GM18507 (cell line): ENCODE results near the gene STRN.
"Not testable (repeated sequence)": the region's sequence is repeated elsewhere in the genome, so short reads cannot be mapped to it uniquely, and the experiment has no call there.

Source experiments
- DNase-seq: peaks from one replicate; pipeline ENCODE4 v3.0.0; 2011; ENCODE audit warnings: low read depth; ENCODE audit not compliant: insufficient read length; ENCODE audit errors: extremely low spot score
- FAIRE-seq: peaks from 2 replicates; lab custom pipeline; 2011; peaks lifted over from hg19 to GRCh38; lab: Jason Lieb, UNC

The STRN gene

DNA sequence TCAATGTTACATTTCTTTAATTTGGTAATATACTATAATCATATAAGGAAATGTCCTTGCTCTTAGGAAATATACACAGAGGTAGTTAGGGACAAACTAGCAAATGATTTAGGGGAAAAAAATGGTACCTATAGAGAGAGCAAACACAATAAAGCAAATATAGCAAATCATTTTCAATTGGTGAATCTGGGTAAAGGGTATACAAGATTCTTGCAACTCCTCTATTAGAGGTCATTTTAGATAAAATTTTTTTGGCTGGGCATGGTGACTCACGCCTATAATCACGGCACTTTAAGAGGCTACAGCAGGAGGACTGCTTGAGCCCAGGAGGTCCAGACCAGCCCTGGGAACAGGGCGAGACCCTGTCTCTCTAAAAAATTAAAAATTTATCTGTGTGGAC, 44.4 kb downstream of the STRN start:
- DNase-seq, result no peak
- FAIRE-seq, result no peak

DNA sequence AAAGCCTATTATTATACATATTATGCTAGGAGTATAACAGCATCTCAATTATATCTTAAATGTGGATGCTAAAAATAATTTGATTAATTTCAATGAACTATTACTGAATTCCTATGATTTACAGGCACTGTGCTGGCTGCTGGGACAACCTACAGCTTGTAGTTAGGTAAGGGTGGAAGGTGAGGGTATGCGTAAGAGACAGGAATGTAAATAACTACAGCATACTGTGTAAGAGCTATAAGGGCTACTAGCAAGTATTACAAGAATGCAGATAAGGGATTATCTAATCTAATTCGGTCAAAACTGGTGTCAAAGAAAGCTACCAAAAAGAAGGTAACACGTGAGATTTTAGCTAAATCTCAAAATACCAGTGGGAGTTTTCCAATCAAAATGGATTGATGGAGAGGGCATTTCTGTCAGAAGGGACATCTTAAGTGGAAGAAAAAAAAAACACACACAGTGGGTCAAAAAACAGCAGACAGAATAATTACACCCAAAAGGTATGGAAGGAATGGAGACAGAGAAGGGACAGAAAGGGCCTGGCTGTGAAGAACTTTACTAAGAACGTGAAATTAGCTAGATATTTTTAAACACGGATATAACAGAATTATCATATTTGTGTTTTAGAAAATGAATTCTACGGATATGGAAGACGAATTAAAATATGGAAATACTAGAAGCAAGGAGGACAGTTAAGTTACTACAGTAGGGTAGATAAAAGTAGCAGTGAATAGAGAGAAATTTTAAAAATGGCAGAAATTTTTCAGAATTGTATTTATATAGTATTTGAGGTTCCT, 47.1 kb downstream of the STRN start:
- FAIRE-seq, result no peak
- DNase-seq, result no peak

DNA sequence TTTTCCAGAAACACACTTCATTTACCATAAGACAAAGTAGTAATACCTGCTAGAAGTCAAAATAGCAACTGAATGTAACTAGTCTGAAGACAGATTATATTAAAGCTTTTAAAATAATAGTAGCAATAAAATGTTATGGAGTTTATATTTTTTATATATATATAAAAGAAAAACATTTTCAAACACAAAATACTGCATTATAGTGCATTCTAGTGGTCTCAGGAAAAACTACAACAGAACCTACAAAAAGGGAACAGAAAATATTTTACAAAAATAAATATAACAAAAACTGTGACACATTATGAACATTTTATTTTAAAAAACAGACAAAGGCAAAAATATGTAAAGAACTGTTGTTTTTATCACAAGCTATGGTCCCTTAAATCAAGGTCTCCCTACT, 48.0 kb downstream of the STRN start:
- FAIRE-seq, result no peak
- no peak for DNase-seq

DNA sequence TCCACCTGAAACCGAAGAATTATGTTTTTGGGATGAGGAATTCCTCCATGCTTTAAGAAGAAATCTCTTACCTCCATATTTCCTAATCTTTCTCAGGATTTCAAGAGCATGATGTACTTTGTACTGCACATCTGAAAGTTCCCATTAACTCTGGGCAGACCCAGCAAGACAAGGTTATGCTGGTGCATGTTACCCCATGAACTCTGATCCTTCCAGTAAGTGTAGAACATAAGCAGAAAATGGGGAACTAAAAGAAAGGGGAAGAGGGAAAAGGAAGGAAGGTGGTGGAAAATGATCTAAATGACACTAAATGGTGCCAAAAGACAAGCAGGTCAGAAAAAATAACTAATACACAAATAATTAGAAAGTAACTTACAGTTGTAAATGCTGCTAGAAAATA, 50.7 kb downstream of the STRN start:
- FAIRE-seq, result no peak
- no peak for DNase-seq

DNA sequence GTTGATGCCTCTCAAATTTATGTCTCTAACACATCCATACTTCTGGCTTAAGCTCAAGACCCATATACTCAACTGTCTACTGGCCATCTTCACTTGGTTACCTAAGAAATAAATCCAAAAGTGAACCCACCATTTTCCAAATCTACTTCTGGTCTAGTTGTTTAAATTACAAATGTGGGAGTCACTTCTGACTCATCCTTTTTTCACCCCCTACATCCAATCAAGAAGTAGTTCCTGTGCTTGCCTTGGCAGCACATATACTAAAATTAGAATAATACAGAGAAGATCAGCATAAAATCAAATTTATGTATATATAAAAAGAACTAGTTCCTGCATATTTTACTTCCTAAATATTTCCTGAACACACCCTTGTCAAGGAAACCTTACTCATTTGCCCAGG, 53.6 kb downstream of the STRN start:
- no peak for DNase-seq
- no peak for FAIRE-seq

DNA sequence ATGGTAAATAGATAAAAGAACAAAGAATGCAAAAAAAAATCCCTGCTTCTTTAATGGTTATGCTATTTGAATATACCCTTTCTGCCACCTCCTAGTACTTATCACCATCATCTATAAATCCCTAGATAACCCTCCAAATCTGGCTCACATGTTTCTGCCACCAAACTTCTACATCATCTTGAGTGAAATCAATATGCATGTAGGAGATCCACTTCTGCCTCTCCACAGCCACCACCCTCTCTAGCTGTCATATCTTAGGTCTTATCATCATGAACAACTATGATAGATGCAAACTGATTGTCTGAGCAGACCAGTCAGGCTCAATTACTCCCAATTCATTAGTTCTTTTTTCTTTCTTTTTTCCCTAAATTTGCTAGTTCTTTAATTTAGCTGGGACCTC, 55.3 kb downstream of the STRN start:
- FAIRE-seq (no peak), DNase-seq (no peak)

DNA sequence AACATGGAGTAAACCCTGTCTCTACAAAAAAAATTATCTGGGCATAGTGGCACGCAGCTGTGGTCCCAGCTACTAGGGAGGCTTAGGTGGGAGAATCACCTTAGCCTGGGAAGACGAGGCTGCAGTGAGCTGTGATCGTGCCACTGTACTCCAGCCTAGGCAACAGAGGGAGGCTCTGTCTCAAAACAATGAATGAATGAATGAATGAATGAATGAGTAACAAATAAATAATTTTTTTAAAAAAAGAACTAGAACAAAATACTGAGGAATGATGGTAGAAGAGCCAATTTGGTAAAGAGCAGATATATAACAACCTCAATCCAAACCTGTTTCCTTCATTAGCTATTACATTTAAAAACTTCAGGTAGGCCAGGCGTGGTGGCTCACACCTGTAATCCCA, 60.1 kb downstream of the STRN start:
- no peak for DNase-seq
- FAIRE-seq, result no peak

DNA sequence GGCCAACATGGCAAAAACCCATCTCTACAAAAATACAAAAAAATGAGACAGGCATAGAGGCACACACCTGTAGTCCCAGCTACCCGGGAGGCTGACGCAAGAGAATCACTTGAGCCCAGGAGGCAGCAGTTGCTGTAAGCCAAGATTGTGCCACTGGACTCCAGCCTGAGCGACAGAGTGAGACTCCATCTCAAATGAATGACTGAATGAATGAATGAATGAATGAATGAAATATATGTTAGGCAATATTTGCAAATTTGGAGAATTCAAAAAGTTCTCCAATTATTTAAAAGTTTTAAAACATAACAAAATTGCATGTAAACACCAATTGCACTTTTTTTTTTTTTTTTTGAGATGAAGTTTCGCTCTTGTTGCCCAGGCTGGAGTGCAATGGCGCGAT, 61.7 kb downstream of the STRN start:
- FAIRE-seq, result no peak

DNA sequence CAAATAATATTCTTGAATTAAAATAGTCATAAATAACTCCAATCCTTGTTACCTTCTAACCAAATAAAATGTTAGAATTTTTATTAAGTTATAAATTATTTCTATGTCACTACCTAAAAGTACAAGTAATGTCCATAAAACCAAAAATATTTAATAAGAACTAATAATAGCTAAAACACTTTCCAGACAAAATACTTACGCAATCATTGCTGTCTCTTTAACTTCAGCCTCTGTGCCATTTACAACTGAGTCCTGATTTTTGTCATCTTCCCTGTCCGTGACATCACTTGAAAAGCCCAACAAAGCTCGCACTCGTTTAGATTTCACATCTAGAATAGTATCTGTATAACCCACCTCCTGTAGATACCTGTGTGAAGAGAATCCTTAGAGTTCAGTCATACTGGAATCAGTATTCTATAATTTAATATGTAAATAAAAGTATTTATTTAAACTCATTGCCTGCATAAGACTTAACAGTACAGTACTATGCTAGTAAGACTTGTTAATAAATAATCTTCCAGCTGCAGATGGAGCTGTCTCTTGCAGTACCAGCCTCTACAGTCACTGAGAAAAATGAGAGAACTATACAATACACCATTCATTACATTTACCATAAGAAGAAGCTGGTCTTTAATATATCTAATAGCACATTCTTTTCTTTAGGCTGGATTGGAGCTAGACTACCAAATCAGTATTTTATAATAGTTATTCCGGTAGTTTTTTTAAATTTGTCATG, 63.8 kb downstream of the STRN start:
- DNase-seq, result no peak
- no peak for FAIRE-seq

More for the DNA sequence above, 61.7 kb downstream of the STRN start:
- DNase-seq, result no peak

DNA sequence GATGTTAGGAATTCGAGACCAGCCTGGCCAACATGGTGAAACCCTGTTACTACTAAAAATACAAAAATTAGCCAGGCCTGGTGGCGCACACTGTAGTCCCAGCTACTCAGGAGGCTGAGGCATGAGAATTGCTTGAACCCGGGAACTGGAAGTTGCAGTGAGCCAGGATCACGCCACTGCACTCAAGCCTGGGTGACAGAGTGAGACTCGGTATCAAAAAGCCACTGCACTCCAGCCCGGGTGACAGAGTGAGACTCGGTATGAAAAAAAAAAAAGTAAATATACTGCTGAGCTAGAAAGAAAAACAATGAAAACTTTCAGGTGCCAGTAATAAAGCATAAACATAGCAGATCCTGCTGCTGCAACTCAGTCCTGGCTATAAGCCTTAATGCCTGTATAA, 73.5 kb downstream of the STRN start:
- no peak for FAIRE-seq
- no peak for DNase-seq

DNA sequence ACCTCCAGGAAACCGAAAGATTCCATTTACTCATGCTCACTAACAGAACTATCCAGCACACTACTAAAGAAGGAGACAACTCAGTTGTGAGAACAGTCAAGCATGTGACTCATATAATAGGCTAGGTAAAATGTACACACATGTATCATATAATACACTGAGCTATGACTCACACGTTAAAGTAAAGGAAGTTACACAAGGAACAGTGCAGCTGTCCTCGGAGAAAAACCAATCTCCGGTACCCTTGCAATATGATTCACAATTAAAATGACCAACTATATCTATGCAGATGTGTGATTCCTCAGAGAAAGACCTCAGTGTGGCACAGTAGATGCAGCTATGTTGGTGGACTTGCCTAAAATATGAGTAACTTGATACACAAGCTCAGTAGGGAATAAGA, 76.5 kb downstream of the STRN start:
- no peak for FAIRE-seq
- DNase-seq, result no peak

DNA sequence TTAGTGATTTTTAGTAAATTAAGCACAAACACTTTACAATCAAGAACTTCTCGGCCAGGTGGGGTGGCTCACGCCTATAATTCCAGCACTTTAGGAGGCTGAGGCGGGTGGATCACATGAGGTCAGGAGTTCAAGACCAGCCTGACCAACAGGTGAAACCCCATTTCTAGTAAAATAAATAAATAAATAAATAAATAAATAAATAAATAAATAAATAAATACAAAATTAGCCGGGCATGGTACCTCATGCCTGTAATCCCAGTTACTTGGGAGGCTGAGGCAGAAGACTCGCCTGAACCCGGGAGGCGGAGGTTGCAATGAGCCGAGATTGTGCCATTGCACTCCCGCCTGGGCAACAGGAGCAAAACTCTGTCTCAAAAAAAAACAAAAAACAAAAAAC, 79.2 kb downstream of the STRN start:
- not testable (repeated sequence) for FAIRE-seq, DNase-seq

DNA sequence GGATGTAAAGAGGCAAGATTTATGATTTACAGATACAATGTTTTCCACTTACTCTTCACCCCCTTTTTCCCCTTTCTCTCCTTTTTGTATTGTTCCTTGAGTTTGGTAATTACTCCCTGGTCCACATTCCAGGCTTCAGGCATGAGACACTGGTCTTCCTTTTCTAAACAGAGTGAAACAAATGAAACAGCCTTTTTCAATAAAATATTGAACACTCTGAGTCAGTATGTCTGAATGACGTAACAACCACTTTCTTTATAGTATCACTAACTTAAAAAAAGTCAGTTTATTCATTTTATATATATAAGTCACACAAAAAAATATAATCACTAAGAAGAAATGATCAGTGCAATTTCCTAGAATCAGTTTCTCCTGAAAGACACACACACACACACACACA, 79.7 kb downstream of the STRN start:
- FAIRE-seq (no peak), DNase-seq (no peak)

DNA sequence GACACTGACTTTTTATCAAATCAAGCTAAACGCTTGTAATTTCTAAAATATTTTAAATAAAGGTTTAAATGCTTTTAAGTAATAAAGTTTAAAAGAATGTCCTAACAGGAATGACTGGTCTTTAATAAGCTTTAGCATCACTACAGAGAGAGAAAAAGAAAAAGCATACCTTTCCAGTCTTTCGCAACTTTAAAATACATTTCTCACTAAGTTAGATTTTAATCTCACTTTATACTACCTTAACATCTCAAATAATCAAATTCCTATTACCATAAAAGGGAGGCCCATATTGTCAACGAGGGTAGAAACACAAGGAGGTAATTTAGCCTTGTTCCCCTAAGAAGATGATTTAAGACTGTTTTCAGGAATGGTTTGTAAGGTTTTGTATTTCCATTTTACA, 80.7 kb downstream of the STRN start:
- FAIRE-seq, result no peak
- DNase-seq, result no peak

DNA sequence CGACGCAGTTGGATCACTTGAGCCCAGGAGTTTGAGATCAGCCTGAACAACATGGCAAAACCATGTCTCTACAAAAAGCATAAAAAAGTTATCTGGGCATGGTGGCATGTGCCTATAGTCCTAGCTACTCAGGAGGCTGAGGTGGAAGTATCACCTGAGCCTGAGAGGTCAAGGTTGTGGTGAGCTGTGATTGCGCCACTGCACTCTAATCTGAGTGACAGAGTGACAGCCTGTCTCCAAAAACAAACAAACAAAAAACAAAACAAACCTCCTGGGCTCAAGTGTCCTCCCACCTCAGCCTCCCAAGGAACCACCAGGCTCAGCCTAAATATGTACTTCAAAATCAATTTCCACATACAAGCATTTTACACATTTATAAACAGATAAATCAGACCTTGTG, 83.8 kb downstream of the STRN start:
- DNase-seq, result no peak
- no peak for FAIRE-seq

DNA sequence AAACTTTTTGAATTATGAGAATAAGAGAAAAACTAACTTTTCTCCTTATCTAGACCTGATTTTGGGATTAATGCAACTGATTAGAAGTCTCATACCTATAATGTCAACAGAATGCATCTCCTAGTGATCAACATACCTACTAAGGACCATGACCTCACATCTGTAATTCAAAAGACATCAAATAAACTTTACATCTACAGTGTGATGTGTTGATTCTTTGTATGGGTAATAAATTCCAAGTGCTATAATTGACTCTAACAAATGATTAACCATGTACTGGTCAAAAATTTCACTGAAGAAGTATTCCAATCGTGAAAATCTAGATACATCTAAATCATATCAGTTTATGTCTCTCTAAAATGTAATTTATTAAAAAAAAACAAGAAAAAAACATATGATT, 84.5 kb downstream of the STRN start:
- DNase-seq, result no peak
- FAIRE-seq, result no peak

DNA sequence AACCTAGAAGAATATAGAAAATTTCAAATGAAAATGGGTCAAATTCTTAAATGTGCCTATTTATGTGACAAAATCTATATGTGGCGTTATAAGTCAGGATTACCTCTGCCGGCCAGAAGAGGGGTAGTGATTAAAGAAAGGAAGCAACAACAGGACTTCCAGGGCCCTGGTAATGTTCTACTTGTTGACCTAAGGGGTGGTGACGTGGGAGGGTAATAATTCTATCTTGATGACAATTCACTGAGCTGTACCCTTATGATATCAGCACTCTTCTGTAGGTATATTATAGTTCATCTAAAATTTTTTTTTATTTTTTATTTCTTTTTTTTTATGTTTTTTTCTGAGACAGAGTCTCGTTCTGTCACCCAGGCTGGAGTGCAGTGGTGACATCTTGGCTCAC, 87.9 kb downstream of the STRN start:
- no peak for FAIRE-seq

DNA sequence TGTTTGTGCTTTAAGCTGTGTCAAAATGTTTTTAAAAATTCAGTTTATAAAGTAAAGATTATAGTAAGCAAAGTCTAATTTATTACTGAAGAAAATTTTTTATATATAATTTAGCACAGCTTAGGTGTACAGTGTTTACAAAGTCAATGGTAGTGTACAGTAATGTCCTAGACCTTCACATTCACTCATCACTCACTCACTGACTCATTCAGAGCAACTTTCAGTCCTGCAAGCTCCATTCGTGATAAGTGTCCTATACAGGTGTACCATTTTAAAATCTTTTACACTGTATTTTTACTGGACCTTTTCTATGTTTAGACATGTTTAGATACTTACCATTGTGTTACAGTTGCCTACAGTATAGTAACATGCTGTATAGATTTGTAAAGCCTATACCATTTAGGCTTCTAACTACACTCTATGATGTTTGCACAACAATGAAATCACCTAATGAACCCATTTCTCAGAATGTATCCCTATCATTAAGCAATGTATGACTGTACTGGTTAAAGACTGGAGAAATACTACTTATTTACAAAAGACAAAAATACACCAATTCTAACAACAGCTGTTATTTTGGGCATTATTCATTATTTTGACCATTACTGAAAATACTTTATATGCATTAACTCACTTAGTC, 95.1 kb downstream of the STRN start:
- DNase-seq (no peak), FAIRE-seq (peak; percentile 54)

More for the DNA sequence above, 87.9 kb downstream of the STRN start:
- no peak for DNase-seq

DNA sequence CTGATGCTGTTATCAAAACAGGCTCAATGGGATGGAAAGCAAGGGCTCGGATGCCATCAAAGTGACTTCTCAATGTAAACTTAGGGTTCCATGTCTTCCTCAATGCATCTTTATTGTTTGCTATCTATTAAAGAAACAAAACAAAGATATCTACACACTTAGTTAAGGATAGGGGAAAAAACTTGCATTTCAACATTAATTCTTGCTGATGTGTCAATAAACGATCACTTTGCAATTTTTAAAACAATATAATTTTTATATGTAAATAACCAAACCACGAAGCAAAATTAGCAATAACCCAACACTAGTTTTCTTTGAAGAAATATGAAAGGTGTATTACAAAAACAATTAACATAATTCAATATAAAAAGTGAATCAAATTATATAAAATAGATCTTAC, 96.7 kb downstream of the STRN start:
- FAIRE-seq (no peak), DNase-seq (no peak)

DNA sequence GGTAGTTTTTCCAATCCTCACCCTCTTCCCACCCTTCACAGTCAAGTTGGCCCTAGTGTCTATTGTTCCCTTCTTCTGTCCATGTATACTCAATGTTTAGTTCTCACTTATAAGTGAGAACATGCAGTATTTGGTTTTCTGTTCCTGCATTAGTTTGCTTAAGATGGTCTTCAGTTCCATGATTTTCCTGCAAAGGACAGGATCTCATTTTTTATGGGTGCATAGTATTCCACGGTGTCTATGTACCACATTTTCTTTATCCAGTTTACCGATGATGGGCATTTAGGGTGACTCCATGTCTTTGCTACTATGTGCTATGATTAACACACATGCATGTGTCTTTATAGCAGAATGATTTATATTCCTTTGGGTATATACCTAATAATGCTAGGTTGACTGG, 104.4 kb downstream of the STRN start:
- DNase-seq, result no peak
- no peak for FAIRE-seq

DNA sequence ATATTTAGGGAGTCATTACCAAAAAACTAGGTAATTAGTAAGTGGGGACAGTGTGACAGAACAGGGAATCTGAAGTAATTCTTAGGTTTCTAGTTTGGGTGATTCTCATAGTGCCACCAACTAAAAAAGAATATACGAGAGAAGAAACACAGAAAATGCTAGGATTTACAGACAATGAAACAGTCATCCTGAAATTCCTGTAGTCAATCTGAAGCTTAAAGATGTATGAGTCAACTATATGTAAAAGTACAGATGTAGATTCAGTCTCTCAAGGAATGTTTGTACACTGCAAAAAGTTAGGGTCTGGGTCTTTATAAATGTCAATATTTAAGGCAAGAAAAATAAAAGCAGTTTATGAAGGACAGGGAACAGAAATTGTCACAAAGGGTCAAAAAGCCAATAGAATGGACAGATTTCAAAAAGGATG, 107.0 kb downstream of the STRN start:
- no peak for DNase-seq
- FAIRE-seq, result no peak
